Panc1 (cell line): ENCODE results near the gene IRF2. TPM values are rescaled to one million over a fixed set of nuclear protein-coding genes. Genes with fewer than 3 reads are reported as not detected.

Experiments
- ATAC-seq: fragments of 200-7000 bp; cut with Tn5 transposase; 2 replicates; pipeline ENCODE4 v1.9.1; 2020; ENCODE audit warnings: mild to moderate bottlenecking, moderate library complexity
- BruUV-seq: library from RNA; stranded (reverse); fragments of 400-500 nt; replicated peaks from 2 replicates; lab custom pipeline; 2021; lab: Mats Ljungman, UMichigan
- CTCF ChIA-PET: fragments of 300-600 bp; sonication (Branson Sonifier 250); formaldehyde crosslinking; loops from one replicate; lab custom pipeline; 2022; ENCODE audit warnings: antibody characterized with exemption; lab: Charles Lee
- POLR2A ChIA-PET: fragments of 300-600 bp; sonication (Branson Sonifier 250); formaldehyde crosslinking; loops from one replicate; lab custom pipeline; 2022; ENCODE audit warnings: antibody characterized with exemption; lab: Charles Lee
- DNase-seq: peaks from one replicate; pipeline ENCODE4 v3.0.0-alpha.2; 2010; ENCODE audit warnings: low read depth, low spot score
- H3K27ac ChIP-seq: 2 replicates; pipeline ENCODE4 v1.5.1; 2011; ENCODE audit warnings: mild to moderate bottlenecking, low read length, inconsistent platforms
- H3K27me3 ChIP-seq: fragments of 200-500 bp; sonication (Bioruptor generic); 2 replicates; pipeline ENCODE4 v1.6.0; 2014; ENCODE audit warnings: low read length, inconsistent platforms; ENCODE audit not compliant: control insufficient read depth, insufficient read depth
- H3K36me3 ChIP-seq: fragments of 200-500 bp; sonication (Bioruptor generic); 2 replicates; pipeline ENCODE4 v1.5.1; 2014; ENCODE audit warnings: inconsistent platforms, mild to moderate bottlenecking, low read length, moderate library complexity; ENCODE audit not compliant: control insufficient read depth, insufficient read depth
- H3K4me1 ChIP-seq: 2 replicates; pipeline ENCODE4 v1.5.1; 2011; ENCODE audit warnings: inconsistent platforms, mild to moderate bottlenecking, low read length, moderate library complexity; ENCODE audit not compliant: control insufficient read depth, insufficient read depth
- H3K4me3 ChIP-seq, 2 experiments: 2 replicates each; pipeline ENCODE4 v1.5.1; 2011 to 2012; ENCODE audit warnings: low read depth in 2 of 2, low read length in 2 of 2, mild to moderate bottlenecking in 2 of 2, inconsistent platforms in 1 of 2, moderate library complexity in 1 of 2
- H3K9me3 ChIP-seq: fragments of 200-500 bp; sonication (Bioruptor generic); 2 replicates; pipeline ENCODE4 v1.5.1; 2014; ENCODE audit warnings: low read depth, mild to moderate bottlenecking, inconsistent platforms, low read length, moderate library complexity; ENCODE audit not compliant: control insufficient read depth, insufficient read depth
- POLR2AphosphoS5 ChIP-seq: IDR thresholded peaks from 2 replicates; pipeline ENCODE4 v1.6.1; 2012; ENCODE audit warnings: mild to moderate bottlenecking, low read depth, low read length, moderate library complexity
- SIN3A ChIP-seq: IDR thresholded peaks from 2 replicates; pipeline ENCODE4 v1.6.1; 2012; ENCODE audit warnings: low read depth, mild to moderate bottlenecking, low read length, moderate library complexity, borderline replicate concordance; ENCODE audit not compliant: insufficient read depth
- TCF7L2 ChIP-seq: IDR thresholded peaks from 2 replicates; pipeline ENCODE4 v1.6.1; 2011; ENCODE audit warnings: mild to moderate bottlenecking, low read depth, low read length, inconsistent platforms
- in situ Hi-C: cut with HindIII; loops from 2 replicates; pipeline ENCODE4 v1.10.0; 2016; ENCODE audit warnings: low sequenced_read_pairs, low pct_unique_long_range_greater_than_20kb
- intact Hi-C: fragments of 100-400 bp; cut with micrococcal nuclease; formaldehyde crosslinking; loops from one replicate; pipeline ENCODE4 v1.10.0; 2022; ENCODE audit not compliant: unreplicated experiment
- total RNA-seq: library from RNA; stranded (reverse); gene quantifications from one replicate; pipeline ENCODE4 v1.2.1, GENCODE V29; 2021; ENCODE audit not compliant: unreplicated experiment
- TF ChIP-seq, protein P1 (sequence below): fragments of 450-650 bp; IDR thresholded peaks from 2 replicates; pipeline ENCODE4 v1.5.1; 2017; ENCODE audit warnings: mild to moderate bottlenecking
- TF ChIP-seq, protein P2 (sequence below), 2 experiments: IDR thresholded peaks; 2 replicates each; pipeline ENCODE4 v1.6.1; 2011 to 2012; ENCODE audit warnings: low read depth in 2 of 2, control low read depth in 1 of 2, low read length in 1 of 2, mild to moderate bottlenecking in 1 of 2, moderate library complexity in 1 of 2; ENCODE audit not compliant: insufficient read depth in 1 of 2

IRF2 gene
- total RNA-seq, 1 experiment from 2014 or later, result 16.2 TPM

DNA sequence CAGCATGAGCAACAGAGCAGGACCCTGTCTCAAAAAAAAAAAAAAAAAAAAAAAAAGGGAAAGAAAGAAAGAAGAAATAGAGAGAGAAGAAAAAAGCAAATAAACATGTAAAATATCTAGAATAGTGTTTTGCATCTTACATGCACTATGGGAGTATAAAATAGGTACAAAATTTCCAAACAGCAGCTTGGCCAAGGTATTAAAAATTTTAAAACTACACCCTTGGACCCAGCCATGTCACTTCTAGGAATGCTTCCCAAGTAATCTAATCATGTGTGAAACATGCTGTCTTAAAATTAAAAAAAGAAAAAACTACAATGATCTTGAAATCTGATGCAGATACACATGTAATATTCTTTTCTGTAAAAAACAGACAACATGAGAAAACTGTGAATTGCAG lies 21.6 kb downstream of the IRF2 start:
- no peak for ATAC-seq
- H3K27ac ChIP-seq, result no peak overlapping the region

DNA sequence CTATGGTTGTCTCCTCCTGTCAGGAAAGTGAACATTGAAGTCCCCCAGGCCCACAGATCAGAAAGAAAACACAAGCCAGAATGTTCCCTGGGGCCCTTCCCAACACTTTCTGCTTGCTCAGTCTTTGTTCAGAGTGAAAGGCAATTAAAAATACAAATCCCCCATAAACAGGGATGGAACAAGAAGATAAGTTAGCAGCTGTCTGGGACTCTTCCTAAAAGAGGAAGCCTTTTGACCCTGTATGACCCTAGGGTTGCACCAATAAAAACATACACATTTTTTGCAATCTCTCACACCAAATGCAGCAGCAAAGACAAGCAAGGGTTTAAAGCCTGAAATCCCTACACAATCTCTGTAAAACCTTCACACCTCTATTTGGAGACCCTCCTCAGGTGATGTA lies 22.6 kb downstream of the IRF2 start:
- intact Hi-C loops (no loop called here), in situ Hi-C loops (no loop called here)

More for the DNA sequence above, 21.6 kb downstream of the IRF2 start:
- in situ Hi-C loops (no loop called here), intact Hi-C loops (no loop called here)
- Histone ChIP-seq H3K4me1 (peaks cover 34% of the 10 kb centered on the region), H3K4me3 (no peak overlapping the region), H3K9me3 (no peaks in the 10 kb centered on the region), H3K27me3 (no peaks in the 10 kb centered on the region), H3K36me3 (no peaks in the 10 kb centered on the region)
- BruUV-seq, result no TSS peak
- ChIA-PET CTCF (no interaction called here), POLR2A (no interaction called here)
- DNase-seq, result no peak
- TF ChIP-seq SIN3A (no peak), TCF7L2 (no peak), POLR2AphosphoS5 (no peak)
- TF ChIP-seq, protein P1, sequence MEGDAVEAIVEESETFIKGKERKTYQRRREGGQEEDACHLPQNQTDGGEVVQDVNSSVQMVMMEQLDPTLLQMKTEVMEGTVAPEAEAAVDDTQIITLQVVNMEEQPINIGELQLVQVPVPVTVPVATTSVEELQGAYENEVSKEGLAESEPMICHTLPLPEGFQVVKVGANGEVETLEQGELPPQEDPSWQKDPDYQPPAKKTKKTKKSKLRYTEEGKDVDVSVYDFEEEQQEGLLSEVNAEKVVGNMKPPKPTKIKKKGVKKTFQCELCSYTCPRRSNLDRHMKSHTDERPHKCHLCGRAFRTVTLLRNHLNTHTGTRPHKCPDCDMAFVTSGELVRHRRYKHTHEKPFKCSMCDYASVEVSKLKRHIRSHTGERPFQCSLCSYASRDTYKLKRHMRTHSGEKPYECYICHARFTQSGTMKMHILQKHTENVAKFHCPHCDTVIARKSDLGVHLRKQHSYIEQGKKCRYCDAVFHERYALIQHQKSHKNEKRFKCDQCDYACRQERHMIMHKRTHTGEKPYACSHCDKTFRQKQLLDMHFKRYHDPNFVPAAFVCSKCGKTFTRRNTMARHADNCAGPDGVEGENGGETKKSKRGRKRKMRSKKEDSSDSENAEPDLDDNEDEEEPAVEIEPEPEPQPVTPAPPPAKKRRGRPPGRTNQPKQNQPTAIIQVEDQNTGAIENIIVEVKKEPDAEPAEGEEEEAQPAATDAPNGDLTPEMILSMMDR, result no peak
- TF ChIP-seq, protein P2, sequence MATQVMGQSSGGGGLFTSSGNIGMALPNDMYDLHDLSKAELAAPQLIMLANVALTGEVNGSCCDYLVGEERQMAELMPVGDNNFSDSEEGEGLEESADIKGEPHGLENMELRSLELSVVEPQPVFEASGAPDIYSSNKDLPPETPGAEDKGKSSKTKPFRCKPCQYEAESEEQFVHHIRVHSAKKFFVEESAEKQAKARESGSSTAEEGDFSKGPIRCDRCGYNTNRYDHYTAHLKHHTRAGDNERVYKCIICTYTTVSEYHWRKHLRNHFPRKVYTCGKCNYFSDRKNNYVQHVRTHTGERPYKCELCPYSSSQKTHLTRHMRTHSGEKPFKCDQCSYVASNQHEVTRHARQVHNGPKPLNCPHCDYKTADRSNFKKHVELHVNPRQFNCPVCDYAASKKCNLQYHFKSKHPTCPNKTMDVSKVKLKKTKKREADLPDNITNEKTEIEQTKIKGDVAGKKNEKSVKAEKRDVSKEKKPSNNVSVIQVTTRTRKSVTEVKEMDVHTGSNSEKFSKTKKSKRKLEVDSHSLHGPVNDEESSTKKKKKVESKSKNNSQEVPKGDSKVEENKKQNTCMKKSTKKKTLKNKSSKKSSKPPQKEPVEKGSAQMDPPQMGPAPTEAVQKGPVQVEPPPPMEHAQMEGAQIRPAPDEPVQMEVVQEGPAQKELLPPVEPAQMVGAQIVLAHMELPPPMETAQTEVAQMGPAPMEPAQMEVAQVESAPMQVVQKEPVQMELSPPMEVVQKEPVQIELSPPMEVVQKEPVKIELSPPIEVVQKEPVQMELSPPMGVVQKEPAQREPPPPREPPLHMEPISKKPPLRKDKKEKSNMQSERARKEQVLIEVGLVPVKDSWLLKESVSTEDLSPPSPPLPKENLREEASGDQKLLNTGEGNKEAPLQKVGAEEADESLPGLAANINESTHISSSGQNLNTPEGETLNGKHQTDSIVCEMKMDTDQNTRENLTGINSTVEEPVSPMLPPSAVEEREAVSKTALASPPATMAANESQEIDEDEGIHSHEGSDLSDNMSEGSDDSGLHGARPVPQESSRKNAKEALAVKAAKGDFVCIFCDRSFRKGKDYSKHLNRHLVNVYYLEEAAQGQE (IDR thresholded peaks at IDR 0.05; ENCODE audit: insufficient read depth in 1 of 2, low read depth in 2 of 2, low read length in 1 of 2), result no peak

More for the DNA sequence above, 22.6 kb downstream of the IRF2 start:
- CTCF ChIA-PET, result no interaction called here
- TF ChIP-seq POLR2AphosphoS5, result no peak
- TF ChIP-seq, protein P1, result no peak
- no peak for TF ChIP-seq SIN3A
- TF ChIP-seq, protein P2 (IDR thresholded peaks at IDR 0.05; ENCODE audit: insufficient read depth in 1 of 2, low read depth in 2 of 2, low read length in 1 of 2), result no peak
- no peak for TF ChIP-seq TCF7L2
- ATAC-seq, result no peak
- no peak for DNase-seq
- no TSS peak for BruUV-seq
- Histone ChIP-seq H3K27ac (no peak overlapping the region), H3K36me3 (no peaks in the 10 kb centered on the region), H3K27me3 (no peaks in the 10 kb centered on the region), H3K9me3 (no peaks in the 10 kb centered on the region), H3K4me1 (peaks cover 34% of the 10 kb centered on the region), H3K4me3 (no peak overlapping the region)
- POLR2A ChIA-PET, result interaction anchor here (0.5 kb wide), 1 partner anchor 211 kb away, joined by 3 read pairs; no protein-coding TSS in a partner anchor
